GM23338 (cell line): ENCODE data around the gene HDAC9.

ENCODE experiments used
- CREB1 ChIP-seq: fragments of 250-450 bp; sonication (Bioruptor Pico); IDR thresholded peaks from 2 replicates; pipeline ENCODE4 v1.5.0; 2020; ENCODE audit warnings: low read depth, mild to moderate bottlenecking, moderate library complexity
- EZH2 ChIP-seq: fragments of 200-600 bp; sonication (generic); IDR thresholded peaks from one replicate; pipeline ENCODE4 v1.8.0; 2017; ENCODE audit warnings: antibody characterized with exemption, mild to moderate bottlenecking, low read depth; ENCODE audit not compliant: unreplicated experiment
- EZH2phosphoT487 ChIP-seq: fragments of 200-600 bp; sonication (generic); IDR thresholded peaks from one replicate; pipeline ENCODE4 v1.8.1; 2018; ENCODE audit warnings: antibody characterized with exemption; ENCODE audit not compliant: unreplicated experiment
- JUNB ChIP-seq: IDR thresholded peaks from one replicate; pipeline ENCODE4 v1.6.1; 2016; ENCODE audit warnings: antibody characterized with exemption; ENCODE audit not compliant: unreplicated experiment
- POLR2AphosphoS5 ChIP-seq: IDR thresholded peaks from 2 replicates; pipeline ENCODE4 v1.6.1; 2016; ENCODE audit warnings: antibody characterized with exemption, low read depth
- STAT1 ChIP-seq: IDR thresholded peaks from one replicate; pipeline ENCODE4 v1.6.1; 2016; ENCODE audit warnings: antibody characterized with exemption; ENCODE audit not compliant: unreplicated experiment
- TF ChIP-seq, protein P1 (sequence below), 2 experiments: fragments of 200-600 bp in 1 of 2; sonication (generic) in 1 of 2; conservative IDR thresholded peaks; 2 replicates each; pipeline versions ENCODE4 v1.5.1 to v1.6.1; 2016 to 2017; ENCODE audit warnings: antibody characterized with exemption in 2 of 2, low read depth in 2 of 2, mild to moderate bottlenecking in 2 of 2, moderate library complexity in 1 of 2
- TF ChIP-seq, protein P2 (sequence below): IDR thresholded peaks from one replicate; pipeline ENCODE4 v1.6.1; 2018; ENCODE audit warnings: antibody characterized with exemption; ENCODE audit not compliant: unreplicated experiment
- TF ChIP-seq, protein P3 (sequence below): IDR thresholded peaks from 2 replicates; pipeline ENCODE4 v1.6.1; 2016; ENCODE audit warnings: antibody characterized with exemption

- no peak for TF ChIP-seq EZH2
- TF ChIP-seq, protein P1, sequence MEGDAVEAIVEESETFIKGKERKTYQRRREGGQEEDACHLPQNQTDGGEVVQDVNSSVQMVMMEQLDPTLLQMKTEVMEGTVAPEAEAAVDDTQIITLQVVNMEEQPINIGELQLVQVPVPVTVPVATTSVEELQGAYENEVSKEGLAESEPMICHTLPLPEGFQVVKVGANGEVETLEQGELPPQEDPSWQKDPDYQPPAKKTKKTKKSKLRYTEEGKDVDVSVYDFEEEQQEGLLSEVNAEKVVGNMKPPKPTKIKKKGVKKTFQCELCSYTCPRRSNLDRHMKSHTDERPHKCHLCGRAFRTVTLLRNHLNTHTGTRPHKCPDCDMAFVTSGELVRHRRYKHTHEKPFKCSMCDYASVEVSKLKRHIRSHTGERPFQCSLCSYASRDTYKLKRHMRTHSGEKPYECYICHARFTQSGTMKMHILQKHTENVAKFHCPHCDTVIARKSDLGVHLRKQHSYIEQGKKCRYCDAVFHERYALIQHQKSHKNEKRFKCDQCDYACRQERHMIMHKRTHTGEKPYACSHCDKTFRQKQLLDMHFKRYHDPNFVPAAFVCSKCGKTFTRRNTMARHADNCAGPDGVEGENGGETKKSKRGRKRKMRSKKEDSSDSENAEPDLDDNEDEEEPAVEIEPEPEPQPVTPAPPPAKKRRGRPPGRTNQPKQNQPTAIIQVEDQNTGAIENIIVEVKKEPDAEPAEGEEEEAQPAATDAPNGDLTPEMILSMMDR (conservative IDR thresholded peaks at IDR 0.05; ENCODE audit: low read depth in 2 of 2), result no peak
- TF ChIP-seq, protein P2, sequence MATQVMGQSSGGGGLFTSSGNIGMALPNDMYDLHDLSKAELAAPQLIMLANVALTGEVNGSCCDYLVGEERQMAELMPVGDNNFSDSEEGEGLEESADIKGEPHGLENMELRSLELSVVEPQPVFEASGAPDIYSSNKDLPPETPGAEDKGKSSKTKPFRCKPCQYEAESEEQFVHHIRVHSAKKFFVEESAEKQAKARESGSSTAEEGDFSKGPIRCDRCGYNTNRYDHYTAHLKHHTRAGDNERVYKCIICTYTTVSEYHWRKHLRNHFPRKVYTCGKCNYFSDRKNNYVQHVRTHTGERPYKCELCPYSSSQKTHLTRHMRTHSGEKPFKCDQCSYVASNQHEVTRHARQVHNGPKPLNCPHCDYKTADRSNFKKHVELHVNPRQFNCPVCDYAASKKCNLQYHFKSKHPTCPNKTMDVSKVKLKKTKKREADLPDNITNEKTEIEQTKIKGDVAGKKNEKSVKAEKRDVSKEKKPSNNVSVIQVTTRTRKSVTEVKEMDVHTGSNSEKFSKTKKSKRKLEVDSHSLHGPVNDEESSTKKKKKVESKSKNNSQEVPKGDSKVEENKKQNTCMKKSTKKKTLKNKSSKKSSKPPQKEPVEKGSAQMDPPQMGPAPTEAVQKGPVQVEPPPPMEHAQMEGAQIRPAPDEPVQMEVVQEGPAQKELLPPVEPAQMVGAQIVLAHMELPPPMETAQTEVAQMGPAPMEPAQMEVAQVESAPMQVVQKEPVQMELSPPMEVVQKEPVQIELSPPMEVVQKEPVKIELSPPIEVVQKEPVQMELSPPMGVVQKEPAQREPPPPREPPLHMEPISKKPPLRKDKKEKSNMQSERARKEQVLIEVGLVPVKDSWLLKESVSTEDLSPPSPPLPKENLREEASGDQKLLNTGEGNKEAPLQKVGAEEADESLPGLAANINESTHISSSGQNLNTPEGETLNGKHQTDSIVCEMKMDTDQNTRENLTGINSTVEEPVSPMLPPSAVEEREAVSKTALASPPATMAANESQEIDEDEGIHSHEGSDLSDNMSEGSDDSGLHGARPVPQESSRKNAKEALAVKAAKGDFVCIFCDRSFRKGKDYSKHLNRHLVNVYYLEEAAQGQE, result no peak
- no peak for TF ChIP-seq POLR2AphosphoS5
- TF ChIP-seq JUNB, result no peak
- TF ChIP-seq EZH2phosphoT487, result no peak
- no peak for TF ChIP-seq STAT1
- TF ChIP-seq, protein P3, sequence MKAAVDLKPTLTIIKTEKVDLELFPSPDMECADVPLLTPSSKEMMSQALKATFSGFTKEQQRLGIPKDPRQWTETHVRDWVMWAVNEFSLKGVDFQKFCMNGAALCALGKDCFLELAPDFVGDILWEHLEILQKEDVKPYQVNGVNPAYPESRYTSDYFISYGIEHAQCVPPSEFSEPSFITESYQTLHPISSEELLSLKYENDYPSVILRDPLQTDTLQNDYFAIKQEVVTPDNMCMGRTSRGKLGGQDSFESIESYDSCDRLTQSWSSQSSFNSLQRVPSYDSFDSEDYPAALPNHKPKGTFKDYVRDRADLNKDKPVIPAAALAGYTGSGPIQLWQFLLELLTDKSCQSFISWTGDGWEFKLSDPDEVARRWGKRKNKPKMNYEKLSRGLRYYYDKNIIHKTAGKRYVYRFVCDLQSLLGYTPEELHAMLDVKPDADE, result no peak
- TF ChIP-seq CREB1 (CRISPR knock-in tag), result no peak
Observed at GRCh38 chr7:18901982-18902421, 406.5 kb downstream of the HDAC9 start.
